Subcutaneous abdominal adipose tissue (tissue), 5 donors: ENCODE results near the gene ITGA6.
A peak's percentile ranks its signal among the peaks of the same experiment; 100 is the strongest.

ENCODE experiments used
- H3K27ac ChIP-seq: one replicate; pipeline ENCODE4 v1.7.0; 2013; ENCODE audit warnings: low read depth, mild to moderate bottlenecking, inconsistent platforms, low read length, moderate library complexity
- H3K27me3 ChIP-seq, 5 donors: one replicate each; pipeline ENCODE4 v1.7.0; 2013; ENCODE audit warnings: low read length in 5 of 5, inconsistent platforms in 1 of 5; ENCODE audit not compliant: control insufficient read depth in 5 of 5, insufficient read depth in 4 of 5
- H3K36me3 ChIP-seq, 5 donors: one replicate each; pipeline ENCODE4 v1.7.0; 2013; ENCODE audit warnings: low read length in 5 of 5; ENCODE audit not compliant: control insufficient read depth in 5 of 5, insufficient read depth in 5 of 5
- H3K4me1 ChIP-seq, 5 donors: one replicate each; pipeline ENCODE4 v1.7.0; 2013; ENCODE audit warnings: low read length in 5 of 5, mild to moderate bottlenecking in 3 of 5, moderate library complexity in 1 of 5; ENCODE audit not compliant: control insufficient read depth in 5 of 5, insufficient read depth in 5 of 5
- H3K4me3 ChIP-seq, 5 donors: one replicate each; pipeline ENCODE4 v1.7.0; 2013; ENCODE audit warnings: low read length in 5 of 5, low read depth in 1 of 5
- H3K9ac ChIP-seq, 5 donors: one replicate each; pipeline ENCODE4 v1.7.0; 2013; ENCODE audit warnings: low read length in 5 of 5, mild to moderate bottlenecking in 4 of 5, moderate library complexity in 3 of 5
- H3K9me3 ChIP-seq, 5 donors: one replicate each; pipeline ENCODE4 v1.7.0; 2013; ENCODE audit warnings: low read length in 5 of 5; ENCODE audit not compliant: control insufficient read depth in 5 of 5
- donor health status: healthy.
- donor health status: healthy.
- donor health status: healthy.
- donor health status: healthy.
- donor health status: healthy.

Gene ITGA6

DNA sequence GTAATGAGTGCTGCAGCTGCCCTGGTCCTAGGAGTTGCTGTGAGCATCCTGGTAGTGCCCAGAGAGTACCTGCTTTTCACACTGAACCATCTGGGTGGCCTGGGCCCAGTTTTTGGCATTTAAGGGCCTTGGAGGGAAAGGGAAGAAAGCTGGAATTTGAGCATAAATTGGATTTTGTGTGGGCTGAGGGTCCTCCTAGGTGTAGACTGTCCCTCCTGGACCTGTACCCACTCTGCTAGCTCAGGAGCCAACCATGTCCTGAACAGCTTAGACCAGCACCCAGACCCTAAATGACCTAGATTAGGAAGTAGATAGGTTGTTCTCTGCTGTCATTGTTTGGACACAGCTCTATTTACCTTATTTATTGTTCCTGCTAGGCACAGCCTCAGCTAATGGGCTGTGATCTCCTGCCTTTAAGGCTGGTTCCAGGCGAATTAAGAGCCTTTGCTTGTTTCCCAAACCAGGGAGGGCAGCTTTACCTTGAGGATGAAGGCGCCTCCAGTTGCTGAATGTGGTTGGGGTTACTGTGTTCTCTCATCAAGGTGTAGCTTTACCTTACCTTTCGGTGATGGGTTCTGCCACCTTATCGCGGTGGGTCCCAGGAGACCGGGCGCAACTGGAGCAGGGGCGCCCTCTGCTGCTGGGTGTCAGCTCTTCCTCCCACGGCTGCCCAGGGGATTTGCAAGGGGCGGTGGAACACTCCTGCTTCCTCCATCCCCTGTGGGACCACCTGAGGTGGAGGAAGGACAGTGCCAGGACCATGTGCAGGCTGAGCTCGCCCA, 34.4 kb downstream of the ITGA6 start:
- Histone ChIP-seq H3K27me3 (peaks cover 0 to 3% (median 0%) of the 10 kb centered on the region in 5 donors), H3K9ac (no peak overlapping the region), H3K27ac (no peak overlapping the region), H3K9me3 (no peaks in the 10 kb centered on the region), H3K36me3 (no peaks in the 10 kb centered on the region), H3K4me3 (peak overlapping the region in 2 of 5 donors; percentile 1 to 28), H3K4me1 (peaks cover 5 to 54% (median 29%) of the 10 kb centered on the region in 5 donors)

DNA sequence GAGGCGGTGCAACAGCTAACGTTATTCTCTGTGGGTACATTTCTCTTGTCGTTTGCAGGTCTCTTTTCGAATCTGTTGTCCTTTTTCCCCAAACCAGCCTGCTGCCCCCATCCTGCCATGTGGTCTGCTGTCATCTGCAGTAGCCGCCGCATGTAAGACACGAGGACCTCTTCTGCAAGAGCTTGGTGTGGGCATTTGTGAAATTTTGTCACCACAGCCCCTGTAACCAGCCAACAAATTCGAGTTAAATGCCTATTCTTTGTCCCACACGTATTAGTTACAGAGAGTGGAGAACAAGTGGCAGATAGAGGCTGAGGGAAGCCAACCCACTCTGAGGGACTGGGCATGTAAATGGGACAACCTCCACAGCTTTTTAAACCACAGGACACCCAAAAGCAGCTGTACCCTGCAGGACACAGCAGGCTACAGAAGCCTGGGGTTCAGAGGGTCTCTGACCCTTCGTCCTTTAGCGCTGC, 35.0 kb downstream of the ITGA6 start:
- no peak overlapping the region for H3K27ac ChIP-seq
- H3K4me3 ChIP-seq, result peak overlapping the region in 1 of 5 donors; percentile 28
- peaks cover 0 to 3% (median 0%) of the 10 kb centered on the region in 5 donors for H3K27me3 ChIP-seq
- H3K36me3 ChIP-seq, result peaks cover 0 to 6% (median 2%) of the 10 kb centered on the region in 5 donors
- H3K9me3 ChIP-seq, result no peaks in the 10 kb centered on the region
- H3K9ac ChIP-seq, result no peak overlapping the region
- peaks cover 5 to 54% (median 29%) of the 10 kb centered on the region in 5 donors for H3K4me1 ChIP-seq

DNA sequence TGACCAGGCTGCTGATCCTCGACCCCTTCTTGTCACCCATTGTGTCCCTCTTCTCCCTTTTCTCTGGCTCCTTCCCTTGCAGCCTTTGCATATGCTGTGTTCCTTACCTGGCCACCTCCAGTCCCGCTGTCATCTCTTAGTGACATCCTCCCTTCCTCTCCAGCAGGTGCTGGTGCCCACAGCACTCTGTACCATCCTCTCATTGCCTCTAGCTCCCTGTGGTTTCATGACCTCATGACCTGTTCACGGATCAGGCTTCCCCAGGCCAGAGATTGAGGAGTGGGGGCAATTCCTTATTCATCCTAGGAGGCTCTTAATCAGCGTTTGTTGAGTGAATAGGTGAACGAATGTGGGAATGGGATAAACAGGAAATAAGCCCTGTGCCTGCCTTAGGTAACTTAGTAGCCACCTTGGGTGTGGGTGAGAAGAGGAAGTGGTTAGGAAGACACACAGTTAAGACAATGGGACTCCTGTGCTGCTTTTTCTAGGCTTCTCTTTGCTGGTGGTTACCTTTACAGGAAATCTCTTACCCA, 35.5 kb downstream of the ITGA6 start:
- no peak overlapping the region for H3K9ac ChIP-seq
- H3K4me1 ChIP-seq, result peaks cover 5 to 54% (median 29%) of the 10 kb centered on the region in 5 donors

GRCh38 chr2:172464400-172465129, 37.2 kb downstream of the ITGA6 start:
- Histone ChIP-seq H3K9me3 (no peaks in the 10 kb centered on the region), H3K9ac (peak overlapping the region in 1 of 5 donors; percentile 39), H3K27ac (peak overlapping the region; percentile 25), H3K4me3 (no peak overlapping the region), H3K4me1 (peaks cover 5 to 50% (median 29%) of the 10 kb centered on the region in 5 donors), H3K27me3 (peaks cover 0 to 3% (median 0%) of the 10 kb centered on the region in 5 donors), H3K36me3 (peaks cover 0 to 7% (median 3%) of the 10 kb centered on the region in 5 donors)

More for the DNA sequence above, 35.5 kb downstream of the ITGA6 start:
- H3K27ac ChIP-seq, result no peak overlapping the region
- H3K27me3 ChIP-seq, result peaks cover 0 to 3% (median 0%) of the 10 kb centered on the region in 5 donors
- no peak overlapping the region for H3K4me3 ChIP-seq
- H3K9me3 ChIP-seq, result no peaks in the 10 kb centered on the region
- peaks cover 0 to 7% (median 3%) of the 10 kb centered on the region in 5 donors for H3K36me3 ChIP-seq

GRCh38 chr2:172465417-172466334, 38.3 kb downstream of the ITGA6 start:
- peaks cover 5 to 48% (median 28%) of the 10 kb centered on the region in 5 donors for H3K4me1 ChIP-seq
- peaks cover 0 to 7% (median 3%) of the 10 kb centered on the region in 5 donors for H3K36me3 ChIP-seq
- H3K9me3 ChIP-seq, result no peaks in the 10 kb centered on the region
- H3K4me3 ChIP-seq, result peak overlapping the region in 3 of 5 donors; percentile 30 to 58 (median 50)
- H3K27ac ChIP-seq, result peak overlapping the region; percentile 25
- peaks cover 0 to 3% (median 0%) of the 10 kb centered on the region in 5 donors for H3K27me3 ChIP-seq
- no peak overlapping the region for H3K9ac ChIP-seq

DNA sequence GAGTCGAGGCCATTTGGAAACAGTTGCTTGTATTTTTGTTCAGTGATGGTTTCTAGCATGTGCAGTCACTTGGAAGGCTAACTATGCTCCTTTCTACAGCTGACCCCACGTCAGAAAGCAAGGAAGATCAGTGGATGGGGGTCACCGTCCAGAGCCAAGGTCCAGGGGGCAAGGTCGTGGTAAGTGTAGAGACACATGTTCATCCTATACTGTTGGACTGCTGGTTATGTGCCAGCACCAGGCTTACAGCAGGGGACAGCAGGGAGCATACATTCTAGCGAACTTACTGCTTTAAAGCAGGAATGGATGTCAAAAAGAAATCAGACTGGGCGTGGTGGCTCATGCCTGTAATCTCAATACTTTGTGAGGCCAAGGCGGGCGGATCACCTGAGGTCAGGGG, 40.0 kb downstream of the ITGA6 start:
- H3K36me3 ChIP-seq, result peaks cover 0 to 11% (median 6%) of the 10 kb centered on the region in 5 donors
- no peaks in the 10 kb centered on the region for H3K9me3 ChIP-seq
- H3K27ac ChIP-seq, result no peak overlapping the region
- H3K9ac ChIP-seq, result no peak overlapping the region
- H3K4me3 ChIP-seq, result no peak overlapping the region
- peaks cover 0 to 32% (median 12%) of the 10 kb centered on the region in 5 donors for H3K4me1 ChIP-seq
- peaks cover 0 to 3% (median 0%) of the 10 kb centered on the region in 5 donors for H3K27me3 ChIP-seq

- Histone ChIP-seq H3K4me1 (no peaks in the 10 kb centered on the region), H3K9me3 (no peaks in the 10 kb centered on the region), H3K36me3 (peaks cover 0 to 22% (median 14%) of the 10 kb centered on the region in 5 donors), H3K4me3 (no peak overlapping the region), H3K27me3 (no peaks in the 10 kb centered on the region), H3K9ac (no peak overlapping the region), H3K27ac (no peak overlapping the region)
Observed at GRCh38 chr2:172470958-172471922, 43.9 kb downstream of the ITGA6 start.

GRCh38 chr2:172472446-172473033, 45.2 kb downstream of the ITGA6 start:
- Histone ChIP-seq H3K27ac (no peak overlapping the region), H3K36me3 (peaks cover 0 to 22% (median 7%) of the 10 kb centered on the region in 5 donors), H3K27me3 (no peaks in the 10 kb centered on the region)

More at GRCh38 chr2:172472446-172473033, 45.2 kb downstream of the ITGA6 start:
- Histone ChIP-seq H3K4me3 (no peak overlapping the region), H3K9ac (no peak overlapping the region), H3K4me1 (no peaks in the 10 kb centered on the region), H3K9me3 (no peaks in the 10 kb centered on the region)
